H1 (cell line): ENCODE results near the gene ARRB1. TPM values are rescaled to one million over a fixed set of nuclear protein-coding genes. Genes with fewer than 3 reads are reported as not detected.
A peak's percentile ranks its signal among the peaks of the same experiment; 100 is the strongest.

Experiments
- CTCF ChIA-PET: fragments of 300-600 bp; sonication (Branson Sonifier 250); formaldehyde crosslinking; loops from one replicate; lab custom pipeline; 2021; ENCODE audit not compliant: partially characterized antibody; lab: Charles Lee
- POLR2A ChIA-PET: fragments of 300-600 bp; sonication (Branson Sonifier 250); formaldehyde crosslinking; loops from one replicate; lab custom pipeline; 2021; ENCODE audit warnings: inconsistent platforms; ENCODE audit not compliant: partially characterized antibody; lab: Charles Lee
- DNase-seq, 2 experiments: peaks; one replicate each; pipeline versions ENCODE4 v3.0.0 to v3.0.0-alpha.2; 2010 to 2022; ENCODE audit warnings: low spot score in 2 of 2, low read depth in 1 of 2, mixed read lengths in 1 of 2
- FAIRE-seq: peaks from 2 replicates; lab custom pipeline; 2011; peaks lifted over from hg19 to GRCh38; lab: Jason Lieb, UNC
- H2AFZ ChIP-seq: 2 replicates; pipeline ENCODE4 v1.8.1; 2012; ENCODE audit warnings: low read length, inconsistent platforms
- H2AK5ac ChIP-seq: 2 replicates; pipeline ENCODE4 v1.6.1; 2013; ENCODE audit warnings: low read depth, low read length
- H2BK120ac ChIP-seq: replicated peaks from 2 replicates; pipeline ENCODE3; 2013; ENCODE audit warnings: low read depth, low read length, inconsistent platforms
- H2BK12ac ChIP-seq: 2 replicates; pipeline ENCODE4 v1.6.1; 2013; ENCODE audit warnings: low read depth, low read length
- H2BK15ac ChIP-seq: 2 replicates; pipeline ENCODE4 v1.6.1; 2013; ENCODE audit warnings: low read length
- H2BK20ac ChIP-seq: 2 replicates; pipeline ENCODE4 v1.6.1; 2013; ENCODE audit warnings: low read length
- H2BK5ac ChIP-seq: 2 replicates; pipeline ENCODE4 v1.6.1; 2013; ENCODE audit warnings: low read depth, low read length
- H3K14ac ChIP-seq: 2 replicates; pipeline ENCODE4 v1.6.1; 2013; ENCODE audit warnings: inconsistent platforms; ENCODE audit not compliant: insufficient read length
- H3K18ac ChIP-seq: 2 replicates; pipeline ENCODE4 v1.6.1; 2013; ENCODE audit warnings: low read length; ENCODE audit errors: extremely low read depth
- H3K23ac ChIP-seq: 2 replicates; pipeline ENCODE4 v1.6.1; 2013; ENCODE audit warnings: inconsistent platforms; ENCODE audit not compliant: insufficient read length
- H3K23me2 ChIP-seq: 2 replicates; pipeline ENCODE4 v1.6.1; 2013; ENCODE audit warnings: low read depth, low read length
- H3K27ac ChIP-seq: 2 replicates; pipeline ENCODE4 v1.6.1; 2011; ENCODE audit warnings: low read depth, low read length, inconsistent platforms
- H3K27me3 ChIP-seq, 4 experiments: replicated peaks in 1 of 4; 1 replicate in 1 of 4; 2 replicates in 3 of 4; pipeline versions ENCODE4 v1.6.1 to v1.8.1; 2011 to 2013; ENCODE audit warnings: low read length in 3 of 4, mild to moderate bottlenecking in 3 of 4, inconsistent platforms in 2 of 4, mixed read lengths in 2 of 4, moderate library complexity in 1 of 4; ENCODE audit not compliant: control insufficient read depth in 3 of 4, insufficient read depth in 3 of 4; ENCODE audit errors: extremely low read depth in 1 of 4
- H3K36me3 ChIP-seq, 4 experiments: 2 replicates each; pipeline versions ENCODE4 v1.6.1 to v1.8.1; 2011 to 2013; ENCODE audit warnings: mild to moderate bottlenecking in 4 of 4, low read length in 3 of 4, moderate library complexity in 2 of 4, control low read depth in 1 of 4, inconsistent platforms in 1 of 4; ENCODE audit not compliant: insufficient read depth in 4 of 4, control insufficient read depth in 2 of 4
- H3K4ac ChIP-seq: replicated peaks from 2 replicates; pipeline ENCODE3; 2013; ENCODE audit warnings: low read length, low read depth, mixed read lengths, inconsistent platforms; ENCODE audit not compliant: insufficient read length
- H3K4me1 ChIP-seq, 4 experiments: replicated peaks in 1 of 4; 1 replicate in 1 of 4; 2 replicates in 3 of 4; pipeline versions ENCODE4 v1.6.1 to v1.8.1; 2011 to 2013; ENCODE audit warnings: low read length in 3 of 4, inconsistent platforms in 2 of 4, mixed read lengths in 1 of 4; ENCODE audit not compliant: insufficient read depth in 4 of 4, control insufficient read depth in 3 of 4
- H3K4me2 ChIP-seq, 2 experiments: 2 replicates each; pipeline versions ENCODE4 v1.6.1 to v1.8.1; 2011 to 2013; ENCODE audit warnings: low read depth in 2 of 2, low read length in 2 of 2, control low read depth in 1 of 2, inconsistent platforms in 1 of 2, mild to moderate bottlenecking in 1 of 2; ENCODE audit not compliant: insufficient read depth in 1 of 2
- H3K4me3 ChIP-seq, 4 experiments: fragments of 200-600, 300-600 bp in 1 of 4; sonication (generic), shearing (Covaris generic), sonication (Bioruptor Twin) in 1 of 4; 2 replicates each; pipeline versions ENCODE4 v1.5.1 to v1.8.1; 2011 to 2016; ENCODE audit warnings: low read length in 4 of 4, low read depth in 3 of 4, control low read depth in 2 of 4, inconsistent platforms in 2 of 4, mild to moderate bottlenecking in 2 of 4, mixed read lengths in 1 of 4, moderate library complexity in 1 of 4; ENCODE audit not compliant: insufficient read depth in 2 of 4; ENCODE audit errors: extremely low read depth in 1 of 4
- H3K56ac ChIP-seq: replicated peaks from 2 replicates; pipeline ENCODE3; 2013; ENCODE audit warnings: low read depth, mild to moderate bottlenecking, mixed read lengths, low read length, inconsistent platforms; ENCODE audit not compliant: insufficient read length
- H3K79me1 ChIP-seq: 2 replicates; pipeline ENCODE4 v1.6.1; 2013; ENCODE audit warnings: low read depth, low read length, control low read depth
- H3K79me2 ChIP-seq, 2 experiments: 2 replicates each; pipeline versions ENCODE4 v1.6.1 to v1.8.1; 2012 to 2013; ENCODE audit warnings: low read length in 2 of 2, mild to moderate bottlenecking in 2 of 2, inconsistent platforms in 1 of 2; ENCODE audit not compliant: insufficient read depth in 2 of 2, control insufficient read depth in 1 of 2
- H3K9ac ChIP-seq, 4 experiments: replicated peaks in 1 of 4; 1 replicate in 1 of 4; 2 replicates in 3 of 4; pipeline versions ENCODE4 v1.6.1 to v1.8.1; 2011 to 2013; ENCODE audit warnings: low read depth in 3 of 4, low read length in 3 of 4, control low read depth in 2 of 4, mild to moderate bottlenecking in 2 of 4, moderate library complexity in 2 of 4, inconsistent platforms in 1 of 4; ENCODE audit errors: extremely low read depth in 1 of 4
- H3K9me3 ChIP-seq, 2 experiments: 2 replicates each; pipeline versions ENCODE4 v1.6.1 to v1.8.1; 2012 to 2013; ENCODE audit warnings: mild to moderate bottlenecking in 2 of 2, moderate library complexity in 2 of 2, control low read depth in 1 of 2, inconsistent platforms in 1 of 2, low read depth in 1 of 2, low read length in 1 of 2, mixed read lengths in 1 of 2; ENCODE audit not compliant: insufficient read depth in 2 of 2
- H4K20me1 ChIP-seq, 2 experiments: replicated peaks in 1 of 2; 2 replicates each; pipeline versions ENCODE3 to v1.8.1; 2011 to 2013; ENCODE audit warnings: inconsistent platforms in 2 of 2, low read length in 2 of 2, mild to moderate bottlenecking in 1 of 2; ENCODE audit not compliant: insufficient read depth in 2 of 2, control insufficient read depth in 1 of 2
- H4K5ac ChIP-seq: 2 replicates; pipeline ENCODE4 v1.6.1; 2013; ENCODE audit warnings: low read length, low read depth, mixed read lengths, inconsistent platforms; ENCODE audit not compliant: insufficient read length
- H4K8ac ChIP-seq: 2 replicates; pipeline ENCODE4 v1.8.0; 2013; ENCODE audit warnings: mild to moderate bottlenecking, moderate library complexity, low read length, inconsistent platforms; ENCODE audit not compliant: insufficient read depth; ENCODE audit errors: extremely low read depth
- H4K91ac ChIP-seq: replicated peaks from 2 replicates; pipeline ENCODE3; 2013; ENCODE audit warnings: low read length, mixed read lengths, inconsistent platforms; ENCODE audit not compliant: insufficient read length
- ATF2 ChIP-seq: IDR thresholded peaks from 2 replicates; pipeline ENCODE4 v1.6.1; 2012; ENCODE audit warnings: low read length, inconsistent platforms
- BACH1 ChIP-seq: IDR thresholded peaks from 2 replicates; pipeline ENCODE4 v1.6.1; 2012; ENCODE audit warnings: low read length, improper control_type of control experiment
- CBX5 ChIP-seq: fragments of 300-800, 300-1000 bp; sonication (generic); IDR thresholded peaks from 2 replicates; pipeline ENCODE4 v1.7.1; 2016; ENCODE audit warnings: antibody characterized with exemption, low read length, low read depth
- CBX8 ChIP-seq: fragments of 300-800, 300-1000 bp; sonication (generic); IDR thresholded peaks from 2 replicates; pipeline ENCODE4 v1.7.1; 2016; ENCODE audit warnings: low read depth, low read length, borderline replicate concordance
- CHD2 ChIP-seq: IDR thresholded peaks from 2 replicates; pipeline ENCODE4 v1.6.1; 2012; ENCODE audit warnings: low read length, improper control_type of control experiment
- POU5F1 ChIP-seq: IDR thresholded peaks from 2 replicates; pipeline ENCODE4 v1.6.1; 2011; ENCODE audit warnings: low read depth, mild to moderate bottlenecking, low read length, moderate library complexity
- SIRT6 ChIP-seq: IDR thresholded peaks from one replicate; pipeline ENCODE4 v1.7.1; 2012; ENCODE audit warnings: low read length, inconsistent platforms
- SUZ12 ChIP-seq: fragments of 200-600 bp; sonication (generic); IDR thresholded peaks from 2 replicates; pipeline ENCODE4 v1.6.1; 2012; ENCODE audit warnings: mild to moderate bottlenecking, inconsistent platforms, low read length, moderate library complexity, mixed read lengths
- WGBS, 2 experiments: shearing (Covaris generic) in 1 of 2; methylation state at CpG; one replicate each; pipeline versions ENCODE4 v1.1.6 to v1.1.7; 2013 to 2015; ENCODE audit warnings: low lambda C conversion rate in 2 of 2, mixed read lengths in 2 of 2, inconsistent platforms in 1 of 2, low coverage in 1 of 2, missing lambda C conversion rate in 1 of 2; ENCODE audit not compliant: insufficient replicate concordance in 2 of 2, insufficient coverage in 1 of 2, insufficient read length in 1 of 2; ENCODE audit errors: extremely low coverage in 1 of 2, missing lambda C conversion rate in 1 of 2; 5-methylcytosine and 5-hydroxymethylcytosine counted together
- polyA plus RNA-seq, 7 experiments: library from polyadenylated mRNA; depleted of rRNA in 3 of 7; stranded (reverse) in 5 of 7; unstranded in 2 of 7; fragments of >200 nt in 5 of 7; fragments of 200-250 nt in 2 of 7; gene quantifications; 1 replicate in 5 of 7; 2 replicates in 1 of 7; 4 replicates in 1 of 7; pipeline versions ENCODE4 v1.2.1 to v1.2.3, GENCODE V29; 2011 to 2013; ENCODE audit warnings: missing spikeins in 2 of 7, mixed read lengths in 2 of 7
- total RNA-seq: library from RNA; stranded (reverse); fragmentation: NEBNext Ultra II Directional; extraction: Animal tissue kit (Norgen Biotek cat#: 25700); gene quantifications from 2 replicates; pipeline ENCODE4 v1.2.1, GENCODE V29; 2021
- TF ChIP-seq, protein P1 (sequence below): IDR thresholded peaks from 2 replicates; pipeline ENCODE4 v1.6.1; 2011; ENCODE audit warnings: low read depth, mild to moderate bottlenecking, low read length; ENCODE audit not compliant: insufficient read depth

ARRB1 gene
- total and polyA plus RNA-seq, 2 of the 8 experiments (the other 6 are each of a cell fraction or from before 2014, with no cell fraction given): 9.4 to 31.8 TPM

- 0 out of 2 replicates have a peak overlapping the region, but pooled peaks have one; percentile 40 for H3K18ac ChIP-seq
- no peaks in the 10 kb centered on the region for H3K9me3 ChIP-seq
- H3K4ac ChIP-seq: no peak overlapping the region
- no peak overlapping the region for H4K91ac ChIP-seq
- no peak overlapping the region for H3K4me2 ChIP-seq
- H2BK15ac ChIP-seq: no peak overlapping the region
- no peak overlapping the region for H2AK5ac ChIP-seq
- no peak overlapping the region for H3K56ac ChIP-seq
- H3K4me1 ChIP-seq: peaks cover 0 to 4% (median under 1%) of the 10 kb centered on the region in 4 experiments; a peak in 1 of 7 replicates
- no peak overlapping the region for H3K23ac ChIP-seq
- DNase-seq (no peak), FAIRE-seq (no peak)
- no peak overlapping the region for H3K4me3 ChIP-seq
- H3K36me3 ChIP-seq: no peaks in the 10 kb centered on the region
- no peak overlapping the region for H2AFZ ChIP-seq
- no peak overlapping the region for H3K27ac ChIP-seq
- WGBS, 2 experiments: 89% methylated on average over 15 of the region's 17 CpGs; no CpG with 5 or more reads in 1 of the 2 experiments
- no peak overlapping the region for H4K5ac ChIP-seq
- H2BK12ac ChIP-seq: no peak overlapping the region
- H4K8ac ChIP-seq: peak overlapping the region; percentile 71; the same call in 1 of the 2 replicates
- H3K79me2 ChIP-seq: no peaks in the 10 kb centered on the region
- no peaks in the 10 kb centered on the region for H3K23me2 ChIP-seq
- H3K9ac ChIP-seq: no peak overlapping the region
- H4K20me1 ChIP-seq: no peaks in the 10 kb centered on the region
- ChIA-PET CTCF (interaction anchor here (0.6 to 7.4 kb wide), 8 partner anchors 8 to 1036 kb away, joined by 3 to 45 read pairs (median 4); no protein-coding TSS in a partner anchor), POLR2A (interaction anchor here (0.7 to 1.8 kb wide), 5 partner anchors 11 to 137 kb away, joined by 3 to 6 read pairs (median 4); no protein-coding TSS in a partner anchor)
- no peaks in the 10 kb centered on the region for H3K27me3 ChIP-seq
- H2BK120ac ChIP-seq: no peak overlapping the region
- no peaks in the 10 kb centered on the region for H3K79me1 ChIP-seq
- H2BK20ac ChIP-seq: no peak overlapping the region
- H2BK5ac ChIP-seq: no peak overlapping the region; the same call in 1 of the 2 replicates
- H3K14ac ChIP-seq: no peak overlapping the region
- TF ChIP-seq POU5F1: no peak
- TF ChIP-seq ATF2: no peak
- TF ChIP-seq, protein P1, sequence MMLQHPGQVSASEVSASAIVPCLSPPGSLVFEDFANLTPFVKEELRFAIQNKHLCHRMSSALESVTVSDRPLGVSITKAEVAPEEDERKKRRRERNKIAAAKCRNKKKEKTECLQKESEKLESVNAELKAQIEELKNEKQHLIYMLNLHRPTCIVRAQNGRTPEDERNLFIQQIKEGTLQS: no peak
- no peak for TF ChIP-seq SUZ12
- no peak for TF ChIP-seq CBX8
- no peak for TF ChIP-seq BACH1
- TF ChIP-seq CHD2: no peak
- no peak for TF ChIP-seq CBX5
- TF ChIP-seq SIRT6: no peak
Observed at GRCh38 chr11:75262961-75263852, 88.3 kb downstream of the ARRB1 start.
